Measurements from ENCODE around the gene CENPE.

DNA sequence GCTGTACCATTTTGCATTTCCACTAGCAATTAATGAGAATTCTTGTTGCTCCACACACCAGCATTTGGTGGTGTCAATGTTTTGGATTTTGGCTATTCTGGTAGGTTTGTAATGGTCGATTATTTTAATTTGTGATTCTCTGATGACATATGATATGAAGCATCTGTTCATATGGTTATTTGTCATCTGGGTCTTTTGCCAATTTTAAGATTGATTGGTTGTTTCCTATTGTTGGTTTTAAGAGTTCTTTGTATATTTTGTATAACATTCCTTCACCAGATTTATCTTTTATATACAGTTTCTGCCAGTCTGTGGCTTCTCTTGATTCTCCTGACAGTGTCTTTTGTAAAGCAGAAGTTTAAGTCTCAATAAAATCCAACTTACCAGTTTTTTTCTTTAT, 80.0 kb downstream of the CENPE start:
- TF ChIP-seq POLR2AphosphoS5 (IDR thresholded peaks at IDR 0.05; ENCODE audit: low read depth, low read length) (no peak), POLR2A (IDR thresholded peaks at IDR 0.05; ENCODE audit: low read depth, low read length) (no peak), TAF1 (IDR thresholded peaks at IDR 0.05; ENCODE audit: borderline replicate concordance, low read depth, low read length) (no peak)
